ENCODE measurements around the gene RIN3. TPM values are rescaled to one million over a fixed set of nuclear protein-coding genes. Genes with fewer than 3 reads are reported as not detected.

Gene RIN3
- total and polyA plus RNA-seq, 10 of the 15 experiments (the other 5 are each of a cell fraction or from before 2014, with no cell fraction given), result 0.91 to 23.3 (median 6.3) TPM

DNA sequence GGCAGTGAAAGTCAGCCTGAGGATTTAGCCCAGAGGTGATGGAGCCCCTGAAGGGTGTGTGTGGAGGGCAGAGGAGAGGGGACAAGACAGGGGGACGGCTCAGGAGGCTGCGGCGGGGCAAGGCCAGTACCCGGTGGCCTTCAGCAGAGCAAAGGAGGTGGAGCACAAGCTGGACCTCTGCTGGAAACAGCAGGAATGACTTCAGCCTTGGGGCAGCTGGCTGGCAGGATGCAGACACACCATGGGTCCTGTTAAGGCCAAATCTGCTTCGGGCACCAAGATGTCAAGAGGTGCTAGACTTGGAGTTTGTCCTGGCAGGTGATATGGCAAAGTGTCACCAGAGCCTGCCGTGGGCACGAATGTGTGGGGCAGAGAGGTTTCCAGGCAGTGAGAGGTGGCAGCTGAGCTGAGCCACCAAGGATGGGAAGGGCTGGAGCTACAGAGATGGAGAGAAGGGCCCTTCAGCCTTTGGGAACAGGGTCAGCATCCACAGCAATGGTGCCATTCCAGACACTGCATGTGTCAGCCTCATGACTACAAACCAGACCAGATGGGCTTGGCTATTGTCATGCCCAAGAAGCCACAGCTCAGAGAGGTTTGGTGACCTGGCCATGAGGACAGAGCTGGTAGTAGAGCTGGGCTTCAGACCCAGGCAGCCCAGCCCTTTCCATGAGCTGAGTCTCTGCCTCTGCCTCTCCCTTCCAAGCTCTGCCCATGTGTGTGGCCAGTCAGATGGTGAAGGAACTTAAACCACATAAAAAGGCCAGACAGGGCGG lies 142.9 kb downstream of the RIN3 start:
- ChIA-PET CTCF (interaction anchor here (0.8 to 1.7 kb wide), 6 partner anchors 10 to 87 kb away, joined by 3 to 9 read pairs (median 5); no protein-coding TSS in a partner anchor), RAD21 (ENCODE audit: unreplicated experiment) (interaction anchor here (1.0 to 8.5 kb wide), 8 partner anchors 9 to 79 kb away, joined by 3 to 101 read pairs (median 6); no protein-coding TSS in a partner anchor), POLR2A (interaction anchor here (1.1 to 1.6 kb wide), 2 partner anchors 13 to 143 kb away, joined by 3 to 4 read pairs; partner anchors contain the start of gene RIN3), SMC1A (ENCODE audit: uncharacterized antibody, unreplicated experiment) (interaction anchor here (0.6 to 1.3 kb wide), 5 partner anchors 12 to 87 kb away, joined by 3 to 7 read pairs (median 3); no protein-coding TSS in a partner anchor)
- ATAC-seq, result no peak
- Histone ChIP-seq H3K79me2 (ENCODE audit: control insufficient read depth, insufficient read depth, low read length) (peaks cover 40% of the 10 kb centered on the region), H3K4me3 (peak overlapping the region; percentile 24; the same call in 1 of the 2 replicates), H4K20me1 (ENCODE audit: control insufficient read depth, insufficient read depth) (no peaks in the 10 kb centered on the region), H3K9me3 (replicated peaks; ENCODE audit: control insufficient read depth, insufficient read depth, low read length) (no peaks in the 10 kb centered on the region), H2AFZ (ENCODE audit: control insufficient read depth, low read depth, low read length) (no peak overlapping the region), H3K36me3 (ENCODE audit: control insufficient read depth in 2 of 2, insufficient read depth in 2 of 2, low read length in 1 of 2) (peaks cover 6 to 12% of the 10 kb centered on the region in 2 experiments; a peak in 3 of 4 replicates), H3K4me2 (ENCODE audit: control insufficient read depth, insufficient read depth) (peak overlapping the region; percentile 19; the same call in 1 of the 2 replicates), H3K9ac (ENCODE audit: control insufficient read depth, insufficient read depth, low read length) (no peak overlapping the region; the same call in 1 of the 2 replicates), H3K27ac (ENCODE audit: control insufficient read depth, insufficient read depth) (no peak overlapping the region), H3K27me3 (replicated peaks in 1 of 2; ENCODE audit: control insufficient read depth in 2 of 2, insufficient read depth in 2 of 2, low read length in 1 of 2) (no peaks in the 10 kb centered on the region), H3K4me1 (ENCODE audit: control insufficient read depth, insufficient read depth, low read length) (peaks cover 26% of the 10 kb centered on the region)
- DNase-seq (ENCODE audit: low read depth, low spot score), result no peak
- FAIRE-seq, result no peak
- WGBS (ENCODE audit: insufficient coverage, insufficient replicate concordance, low lambda C conversion rate, missing lambda C conversion rate), result 96% methylated on average over 8 of the region's 8 CpGs
- in situ Hi-C loops (cut with MboI) (no loop called here), intact Hi-C loops (cut with micrococcal nuclease; ENCODE audit: unreplicated experiment) (no loop called here)
- TF ChIP-seq, protein P1, sequence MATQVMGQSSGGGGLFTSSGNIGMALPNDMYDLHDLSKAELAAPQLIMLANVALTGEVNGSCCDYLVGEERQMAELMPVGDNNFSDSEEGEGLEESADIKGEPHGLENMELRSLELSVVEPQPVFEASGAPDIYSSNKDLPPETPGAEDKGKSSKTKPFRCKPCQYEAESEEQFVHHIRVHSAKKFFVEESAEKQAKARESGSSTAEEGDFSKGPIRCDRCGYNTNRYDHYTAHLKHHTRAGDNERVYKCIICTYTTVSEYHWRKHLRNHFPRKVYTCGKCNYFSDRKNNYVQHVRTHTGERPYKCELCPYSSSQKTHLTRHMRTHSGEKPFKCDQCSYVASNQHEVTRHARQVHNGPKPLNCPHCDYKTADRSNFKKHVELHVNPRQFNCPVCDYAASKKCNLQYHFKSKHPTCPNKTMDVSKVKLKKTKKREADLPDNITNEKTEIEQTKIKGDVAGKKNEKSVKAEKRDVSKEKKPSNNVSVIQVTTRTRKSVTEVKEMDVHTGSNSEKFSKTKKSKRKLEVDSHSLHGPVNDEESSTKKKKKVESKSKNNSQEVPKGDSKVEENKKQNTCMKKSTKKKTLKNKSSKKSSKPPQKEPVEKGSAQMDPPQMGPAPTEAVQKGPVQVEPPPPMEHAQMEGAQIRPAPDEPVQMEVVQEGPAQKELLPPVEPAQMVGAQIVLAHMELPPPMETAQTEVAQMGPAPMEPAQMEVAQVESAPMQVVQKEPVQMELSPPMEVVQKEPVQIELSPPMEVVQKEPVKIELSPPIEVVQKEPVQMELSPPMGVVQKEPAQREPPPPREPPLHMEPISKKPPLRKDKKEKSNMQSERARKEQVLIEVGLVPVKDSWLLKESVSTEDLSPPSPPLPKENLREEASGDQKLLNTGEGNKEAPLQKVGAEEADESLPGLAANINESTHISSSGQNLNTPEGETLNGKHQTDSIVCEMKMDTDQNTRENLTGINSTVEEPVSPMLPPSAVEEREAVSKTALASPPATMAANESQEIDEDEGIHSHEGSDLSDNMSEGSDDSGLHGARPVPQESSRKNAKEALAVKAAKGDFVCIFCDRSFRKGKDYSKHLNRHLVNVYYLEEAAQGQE (IDR thresholded peaks at IDR 0.05; ENCODE audit: low read depth, low read length), result no peak
- TF ChIP-seq, protein P2, sequence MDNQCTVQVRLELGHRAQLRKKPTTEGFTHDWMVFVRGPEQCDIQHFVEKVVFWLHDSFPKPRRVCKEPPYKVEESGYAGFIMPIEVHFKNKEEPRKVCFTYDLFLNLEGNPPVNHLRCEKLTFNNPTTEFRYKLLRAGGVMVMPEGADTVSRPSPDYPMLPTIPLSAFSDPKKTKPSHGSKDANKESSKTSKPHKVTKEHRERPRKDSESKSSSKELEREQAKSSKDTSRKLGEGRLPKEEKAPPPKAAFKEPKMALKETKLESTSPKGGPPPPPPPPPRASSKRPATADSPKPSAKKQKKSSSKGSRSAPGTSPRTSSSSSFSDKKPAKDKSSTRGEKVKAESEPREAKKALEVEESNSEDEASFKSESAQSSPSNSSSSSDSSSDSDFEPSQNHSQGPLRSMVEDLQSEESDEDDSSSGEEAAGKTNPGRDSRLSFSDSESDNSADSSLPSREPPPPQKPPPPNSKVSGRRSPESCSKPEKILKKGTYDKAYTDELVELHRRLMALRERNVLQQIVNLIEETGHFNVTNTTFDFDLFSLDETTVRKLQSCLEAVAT (IDR thresholded peaks at IDR 0.05), result 0 out of 2 replicates have a peak, but pooled peaks have one; percentile 23
- TF ChIP-seq CHD1 (IDR thresholded peaks at IDR 0.05; ENCODE audit: low read depth, low read length), result no peak
- TF ChIP-seq, protein P3, sequence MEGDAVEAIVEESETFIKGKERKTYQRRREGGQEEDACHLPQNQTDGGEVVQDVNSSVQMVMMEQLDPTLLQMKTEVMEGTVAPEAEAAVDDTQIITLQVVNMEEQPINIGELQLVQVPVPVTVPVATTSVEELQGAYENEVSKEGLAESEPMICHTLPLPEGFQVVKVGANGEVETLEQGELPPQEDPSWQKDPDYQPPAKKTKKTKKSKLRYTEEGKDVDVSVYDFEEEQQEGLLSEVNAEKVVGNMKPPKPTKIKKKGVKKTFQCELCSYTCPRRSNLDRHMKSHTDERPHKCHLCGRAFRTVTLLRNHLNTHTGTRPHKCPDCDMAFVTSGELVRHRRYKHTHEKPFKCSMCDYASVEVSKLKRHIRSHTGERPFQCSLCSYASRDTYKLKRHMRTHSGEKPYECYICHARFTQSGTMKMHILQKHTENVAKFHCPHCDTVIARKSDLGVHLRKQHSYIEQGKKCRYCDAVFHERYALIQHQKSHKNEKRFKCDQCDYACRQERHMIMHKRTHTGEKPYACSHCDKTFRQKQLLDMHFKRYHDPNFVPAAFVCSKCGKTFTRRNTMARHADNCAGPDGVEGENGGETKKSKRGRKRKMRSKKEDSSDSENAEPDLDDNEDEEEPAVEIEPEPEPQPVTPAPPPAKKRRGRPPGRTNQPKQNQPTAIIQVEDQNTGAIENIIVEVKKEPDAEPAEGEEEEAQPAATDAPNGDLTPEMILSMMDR (IDR thresholded peaks at IDR 0.05 in 2 of 3, conservative IDR thresholded peaks at IDR 0.05 in 1 of 3; ENCODE audit: control insufficient read depth in 2 of 3, extremely low read depth in 1 of 3, insufficient read depth in 1 of 3, low read depth in 3 of 3, low read length in 3 of 3), result peak in 1 of 3 experiments; percentile 17; a peak in 2 of 6 replicates
- no peak for TF ChIP-seq BACH1 (IDR thresholded peaks at IDR 0.05; ENCODE audit: borderline replicate concordance)
- BruUV-seq (replicated peaks), result no TSS peak
